Activated naive CD8-positive, alpha-beta T cell treated with anti-CD3 and anti-CD28 coated beads for 36 hours (primary cell): Measurements from ENCODE around the gene RUNX2. TPM values are rescaled to one million over a fixed set of nuclear protein-coding genes. Genes with fewer than 3 reads are reported as not detected.

Experiments
- DNase-seq: peaks from one replicate; pipeline ENCODE4 v3.0.0; 2021
- H3K27ac Mint-ChIP-seq: one replicate; pipeline ENCODE4 v1.8.0; 2022; ENCODE audit warnings: mild to moderate bottlenecking, moderate library complexity, mixed read lengths
- H3K27me3 Mint-ChIP-seq: one replicate; pipeline ENCODE4 v1.8.0; 2022; ENCODE audit warnings: mild to moderate bottlenecking, mixed read lengths
- H3K36me3 Mint-ChIP-seq: one replicate; pipeline ENCODE4 v1.8.0; 2021; ENCODE audit warnings: mild to moderate bottlenecking, mixed read lengths
- H3K4me1 Mint-ChIP-seq: one replicate; pipeline ENCODE4 v1.8.0; 2021; ENCODE audit warnings: mixed read lengths
- H3K4me3 Mint-ChIP-seq: one replicate; pipeline ENCODE4 v1.8.0; 2022; ENCODE audit warnings: mild to moderate bottlenecking, moderate library complexity, mixed read lengths
- H3K9me3 Mint-ChIP-seq: one replicate; pipeline ENCODE4 v1.8.0; 2022; ENCODE audit warnings: mixed read lengths
- total RNA-seq, 2 experiments: library from RNA; stranded (reverse); gene quantifications; one replicate each; pipeline ENCODE4 v1.2.3, GENCODE V29; 2021

Gene RUNX2
- total RNA-seq, 2 experiments from 2014 or later, result 4.8 to 5.8 TPM

GRCh38 chr6:45702849-45703739 lies 375.0 kb downstream of the RUNX2 start:
- H3K4me3 Mint-ChIP-seq, result no peak overlapping the region
- H3K36me3 Mint-ChIP-seq, result no peaks in the 10 kb centered on the region
- peaks cover 19% of the 10 kb centered on the region for H3K4me1 Mint-ChIP-seq
- no peaks in the 10 kb centered on the region for H3K27me3 Mint-ChIP-seq
- H3K27ac Mint-ChIP-seq, result peak overlapping the region; percentile 18
- DNase-seq, result no peak
- H3K9me3 Mint-ChIP-seq, result no peaks in the 10 kb centered on the region

GRCh38 chr6:45704056-45704800 lies 376.1 kb downstream of the RUNX2 start:
- H3K36me3 Mint-ChIP-seq, result no peaks in the 10 kb centered on the region
- no peak overlapping the region for H3K4me3 Mint-ChIP-seq
- H3K4me1 Mint-ChIP-seq, result peaks cover 21% of the 10 kb centered on the region
- no peaks in the 10 kb centered on the region for H3K9me3 Mint-ChIP-seq
- H3K27me3 Mint-ChIP-seq, result no peaks in the 10 kb centered on the region
- H3K27ac Mint-ChIP-seq, result no peak overlapping the region
- DNase-seq, result no peak

- no peaks in the 10 kb centered on the region for H3K27me3 Mint-ChIP-seq
- no peaks in the 10 kb centered on the region for H3K9me3 Mint-ChIP-seq
- H3K36me3 Mint-ChIP-seq, result no peaks in the 10 kb centered on the region
- no peak for DNase-seq
- H3K4me1 Mint-ChIP-seq, result peaks cover 30% of the 10 kb centered on the region
- no peak overlapping the region for H3K27ac Mint-ChIP-seq
- no peak overlapping the region for H3K4me3 Mint-ChIP-seq
Observed at GRCh38 chr6:45705137-45705855, 377.2 kb downstream of the RUNX2 start.

GRCh38 chr6:45706319-45706718 lies 378.2 kb downstream of the RUNX2 start:
- Mint-ChIP-seq H3K9me3 (no peaks in the 10 kb centered on the region), H3K4me1 (peaks cover 40% of the 10 kb centered on the region), H3K36me3 (no peaks in the 10 kb centered on the region), H3K4me3 (no peak overlapping the region), H3K27me3 (no peaks in the 10 kb centered on the region), H3K27ac (no peak overlapping the region)
- DNase-seq, result peak; percentile 31

GRCh38 chr6:45707176-45707575 lies 379.0 kb downstream of the RUNX2 start:
- Mint-ChIP-seq H3K36me3 (no peaks in the 10 kb centered on the region), H3K27me3 (peaks cover under 1% of the 10 kb centered on the region), H3K27ac (no peak overlapping the region), H3K4me1 (peaks cover 43% of the 10 kb centered on the region), H3K9me3 (no peaks in the 10 kb centered on the region), H3K4me3 (no peak overlapping the region)
- DNase-seq, result no peak

GRCh38 chr6:45709781-45710220 lies 381.7 kb downstream of the RUNX2 start:
- H3K27ac Mint-ChIP-seq, result peak overlapping the region; percentile 95
- H3K4me1 Mint-ChIP-seq, result peaks cover 45% of the 10 kb centered on the region
- H3K4me3 Mint-ChIP-seq, result no peak overlapping the region
- H3K27me3 Mint-ChIP-seq, result peaks cover 3% of the 10 kb centered on the region
- H3K36me3 Mint-ChIP-seq, result no peaks in the 10 kb centered on the region
- no peaks in the 10 kb centered on the region for H3K9me3 Mint-ChIP-seq
- DNase-seq, result peak; percentile 43

- DNase-seq, result peak; percentile 88
- no peaks in the 10 kb centered on the region for H3K36me3 Mint-ChIP-seq
- peaks cover 51% of the 10 kb centered on the region for H3K4me1 Mint-ChIP-seq
- peak overlapping the region; percentile 16 for H3K4me3 Mint-ChIP-seq
- peak overlapping the region; percentile 95 for H3K27ac Mint-ChIP-seq
- H3K27me3 Mint-ChIP-seq, result peaks cover 3% of the 10 kb centered on the region
- no peaks in the 10 kb centered on the region for H3K9me3 Mint-ChIP-seq
Observed at GRCh38 chr6:45710304-45710821, 382.2 kb downstream of the RUNX2 start.

GRCh38 chr6:45712076-45712475 lies 383.9 kb downstream of the RUNX2 start:
- Mint-ChIP-seq H3K4me3 (no peak overlapping the region), H3K27me3 (peaks cover 3% of the 10 kb centered on the region), H3K4me1 (peaks cover 48% of the 10 kb centered on the region), H3K27ac (no peak overlapping the region), H3K36me3 (no peaks in the 10 kb centered on the region), H3K9me3 (no peaks in the 10 kb centered on the region)
- DNase-seq, result no peak

GRCh38 chr6:45712786-45713185 lies 384.7 kb downstream of the RUNX2 start:
- H3K27ac Mint-ChIP-seq, result no peak overlapping the region
- H3K9me3 Mint-ChIP-seq, result no peaks in the 10 kb centered on the region
- H3K36me3 Mint-ChIP-seq, result no peaks in the 10 kb centered on the region
- H3K27me3 Mint-ChIP-seq, result peaks cover 3% of the 10 kb centered on the region
- H3K4me1 Mint-ChIP-seq, result peaks cover 48% of the 10 kb centered on the region
- no peak overlapping the region for H3K4me3 Mint-ChIP-seq
- no peak for DNase-seq

Other genes starting within 250 kb of the RUNX2 start
- 10 to 100 TPM; 13.6 to 14.4 TPM for gene SUPT3H, start 49.6 kb downstream of the RUNX2 start, total RNA-seq